SK-N-SH (cell line): ENCODE measurements around the gene UQCRC1. TPM values are rescaled to one million over a fixed set of nuclear protein-coding genes. Genes with fewer than 3 reads are reported as not detected.

Source experiments
- CTCF ChIA-PET: fragments of 300-600, 350-600 bp; formaldehyde crosslinking; extraction: SDS; loops from one replicate; lab custom pipeline; 2021; lab: Yijun Ruan, JAX
- POLR2A ChIA-PET: fragments of 350-600 bp; sonication (Branson Sonifier 250); formaldehyde crosslinking; extraction: SDS; loops from one replicate; lab custom pipeline; 2020; ENCODE audit warnings: antibody characterized with exemption, inconsistent platforms; lab: Yijun Ruan, JAX
- DNase-seq: peaks from one replicate; pipeline ENCODE4 v3.0.0; 2012
- H2AFZ ChIP-seq: fragments of 200-600 bp; sonication (generic); 2 replicates; pipeline ENCODE4 v1.8.1; 2016; ENCODE audit warnings: antibody characterized with exemption, mild to moderate bottlenecking, low read depth
- H3F3A ChIP-seq: fragments of 200-600 bp; sonication (generic); replicated peaks from 2 replicates; pipeline ENCODE3; 2016; ENCODE audit warnings: antibody characterized with exemption, mild to moderate bottlenecking; ENCODE audit not compliant: insufficient read depth
- H3K27ac ChIP-seq, 2 experiments: fragments of 200-500 bp in 1 of 2; fragments of 200-600 bp in 1 of 2; sonication (Bioruptor generic) in 1 of 2; sonication (generic), shearing (Covaris generic) in 1 of 2; 2 replicates each; pipeline versions ENCODE4 v1.5.1 to v1.6.1; 2014 to 2016; ENCODE audit warnings: low read depth in 2 of 2, inconsistent platforms in 1 of 2, low read length in 1 of 2, mild to moderate bottlenecking in 1 of 2, mixed read lengths in 1 of 2
- H3K27me3 ChIP-seq: fragments of 200-600 bp; sonication (generic), shearing (Covaris generic); 2 replicates; pipeline ENCODE4 v1.6.1; 2016; ENCODE audit warnings: mixed run types; ENCODE audit not compliant: insufficient read depth
- H3K36me3 ChIP-seq, 2 experiments: fragments of 200-500 bp in 1 of 2; fragments of 200-600 bp in 1 of 2; sonication (Bioruptor generic) in 1 of 2; sonication (generic) in 1 of 2; replicated peaks in 1 of 2; 2 replicates each; pipeline versions ENCODE3 to v1.5.1; 2014 to 2016; ENCODE audit warnings: low read length in 1 of 2, mild to moderate bottlenecking in 1 of 2; ENCODE audit not compliant: insufficient read depth in 2 of 2, control insufficient read depth in 1 of 2
- H3K4me1 ChIP-seq, 2 experiments: fragments of 200-500 bp in 1 of 2; fragments of 200-600 bp in 1 of 2; sonication (Bioruptor generic) in 1 of 2; sonication (generic), shearing (Covaris generic) in 1 of 2; 2 replicates each; pipeline versions ENCODE4 v1.5.1 to v1.6.1; 2014 to 2016; ENCODE audit warnings: low read depth in 1 of 2, low read length in 1 of 2, mixed run types in 1 of 2; ENCODE audit not compliant: insufficient read depth in 2 of 2, control insufficient read depth in 1 of 2
- H3K4me2 ChIP-seq: fragments of 200-600 bp; sonication (generic), shearing (Covaris generic); 2 replicates; pipeline ENCODE4 v1.6.1; 2017; ENCODE audit warnings: mixed run types
- H3K4me3 ChIP-seq, 2 experiments: fragments of 200-500 bp in 1 of 2; fragments of 200-600 bp in 1 of 2; sonication (Bioruptor generic) in 1 of 2; sonication (generic), shearing (Covaris generic) in 1 of 2; 2 replicates each; pipeline versions ENCODE4 v1.5.1 to v1.8.1; 2014 to 2016; ENCODE audit warnings: low read depth in 2 of 2, inconsistent platforms in 1 of 2, low read length in 1 of 2, mild to moderate bottlenecking in 1 of 2, mixed read lengths in 1 of 2, moderate library complexity in 1 of 2
- H3K79me2 ChIP-seq: fragments of 200-600 bp; sonication (generic); 2 replicates; pipeline ENCODE4 v1.8.1; 2017; ENCODE audit warnings: mild to moderate bottlenecking; ENCODE audit not compliant: insufficient read depth
- H3K9ac ChIP-seq: fragments of 200-600 bp; sonication (generic); 2 replicates; pipeline ENCODE4 v1.6.1; 2017; ENCODE audit warnings: mixed run types
- H3K9me2 ChIP-seq: fragments of 200-600 bp; sonication (generic); 2 replicates; pipeline ENCODE4 v1.6.1; 2017; ENCODE audit warnings: mixed run types
- H3K9me3 ChIP-seq: fragments of 200-600 bp; sonication (generic); 2 replicates; pipeline ENCODE4 v1.6.1; 2017; ENCODE audit warnings: mixed run types, mild to moderate bottlenecking, moderate library complexity
- H4K20me1 ChIP-seq: fragments of 200-600 bp; sonication (generic); 2 replicates; pipeline ENCODE4 v1.6.1; 2017; ENCODE audit warnings: mild to moderate bottlenecking, mixed run types; ENCODE audit not compliant: insufficient read depth
- CHD2 ChIP-seq: fragments of 150-350 bp; IDR thresholded peaks from 2 replicates; pipeline ENCODE4 v1.6.1; 2018; ENCODE audit warnings: low read length; ENCODE audit not compliant: partially characterized antibody
- ELF1 ChIP-seq: IDR thresholded peaks from 2 replicates; pipeline ENCODE4 v1.4.0; 2012
- EZH2phosphoT487 ChIP-seq: fragments of 200-600 bp; sonication (generic); IDR thresholded peaks from 2 replicates; pipeline ENCODE4 v1.6.1; 2017; ENCODE audit warnings: low read depth, mixed run types, mild to moderate bottlenecking, antibody characterized with exemption, moderate library complexity, borderline replicate concordance
- FOSL2 ChIP-seq: IDR thresholded peaks from 2 replicates; pipeline ENCODE4 v1.4.0; 2012; ENCODE audit warnings: low read depth, mild to moderate bottlenecking, moderate library complexity, borderline replicate concordance
- GATA2 ChIP-seq: sonication (generic); formaldehyde crosslinking; IDR thresholded peaks from 2 replicates; pipeline ENCODE4 v1.5.0; 2020; ENCODE audit warnings: mild to moderate bottlenecking, missing genetic modification reagents
- JUND ChIP-seq: IDR thresholded peaks from 2 replicates; pipeline ENCODE4 v1.4.0; 2012
- MXI1 ChIP-seq: IDR thresholded peaks from 2 replicates; pipeline ENCODE4 v1.6.1; 2012; ENCODE audit warnings: mild to moderate bottlenecking, low read depth, low read length, improper control_type of control experiment
- POLR2AphosphoS5 ChIP-seq: IDR thresholded peaks from 2 replicates; pipeline ENCODE4 v1.6.1; 2012; ENCODE audit warnings: low read depth, low read length
- RAD21 ChIP-seq: IDR thresholded peaks from 2 replicates; pipeline ENCODE4 v1.6.1; 2012; ENCODE audit warnings: mild to moderate bottlenecking, low read length
- RCOR1 ChIP-seq: fragments of 150-350 bp; IDR thresholded peaks from 2 replicates; pipeline ENCODE4 v1.6.1; 2017; ENCODE audit warnings: antibody characterized with exemption, low read length
- RFX5 ChIP-seq: IDR thresholded peaks from 2 replicates; pipeline ENCODE4 v1.6.1; 2012; ENCODE audit warnings: mild to moderate bottlenecking, improper control_type of control experiment, low read length
- TAF1 ChIP-seq: IDR thresholded peaks from 2 replicates; pipeline ENCODE4 v1.6.1; 2012; ENCODE audit warnings: low read depth, mild to moderate bottlenecking, low read length, moderate library complexity, borderline replicate concordance
- TEAD4 ChIP-seq: IDR thresholded peaks from 2 replicates; pipeline ENCODE4 v1.4.0; 2012; ENCODE audit warnings: mild to moderate bottlenecking, borderline replicate concordance; ENCODE audit not compliant: insufficient read depth
- USF2 ChIP-seq: fragments of 150-350 bp; IDR thresholded peaks from 2 replicates; pipeline ENCODE4 v1.6.1; 2017; ENCODE audit warnings: antibody characterized with exemption, low read length, low read depth, borderline replicate concordance
- YY1 ChIP-seq: IDR thresholded peaks from 2 replicates; pipeline ENCODE4 v1.4.0; 2012; ENCODE audit warnings: low read depth, mild to moderate bottlenecking
- ZBTB33 ChIP-seq: IDR thresholded peaks from 2 replicates; pipeline ENCODE4 v1.4.0; 2012; ENCODE audit warnings: low read depth, borderline replicate concordance
- WGBS: methylation state at CpG from one replicate; pipeline ENCODE4 v1.1.6; 2017; ENCODE audit warnings: low lambda C conversion rate; 5-methylcytosine and 5-hydroxymethylcytosine counted together
- polyA plus RNA-seq, 3 experiments: library from polyadenylated mRNA; depleted of rRNA; stranded (reverse); fragments of >200 nt; gene quantifications; 2 replicates each; pipeline ENCODE4 v1.2.3, GENCODE V29; 2012
- TF ChIP-seq, protein P1 (sequence below): IDR thresholded peaks from 2 replicates; pipeline ENCODE4; 2012

Gene UQCRC1
- polyA plus RNA-seq, 1 of the 3 experiments (the other 2 are of a cell fraction): 284 TPM

- TF ChIP-seq ZBTB33: no peak
- no peak for TF ChIP-seq MXI1
- no peak for TF ChIP-seq CHD2
- no peak for TF ChIP-seq GATA2 (CRISPR knock-in tag)
- TF ChIP-seq RFX5: no peak
- TF ChIP-seq, protein P1, sequence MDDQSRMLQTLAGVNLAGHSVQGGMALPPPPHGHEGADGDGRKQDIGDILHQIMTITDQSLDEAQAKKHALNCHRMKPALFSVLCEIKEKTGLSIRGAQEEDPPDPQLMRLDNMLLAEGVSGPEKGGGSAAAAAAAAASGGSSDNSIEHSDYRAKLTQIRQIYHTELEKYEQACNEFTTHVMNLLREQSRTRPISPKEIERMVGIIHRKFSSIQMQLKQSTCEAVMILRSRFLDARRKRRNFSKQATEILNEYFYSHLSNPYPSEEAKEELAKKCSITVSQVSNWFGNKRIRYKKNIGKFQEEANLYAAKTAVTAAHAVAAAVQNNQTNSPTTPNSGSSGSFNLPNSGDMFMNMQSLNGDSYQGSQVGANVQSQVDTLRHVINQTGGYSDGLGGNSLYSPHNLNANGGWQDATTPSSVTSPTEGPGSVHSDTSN: no peak
- no peak for TF ChIP-seq TEAD4
- no peak for TF ChIP-seq YY1
- TF ChIP-seq JUND: no peak
- no peak for TF ChIP-seq EZH2phosphoT487
- TF ChIP-seq TAF1: no peak
- TF ChIP-seq FOSL2: no peak
These were observed 38.9 kb upstream of the UQCRC1 start (continued) for GRCh38 chr3:48648188-48648850.

GRCh38 chr3:48647714-48648113, 38.3 kb upstream of the UQCRC1 start:
- 87% methylated on average over 9 of the region's 9 CpGs for WGBS
- peaks cover 0 to 73% of the 10 kb centered on the region in 2 experiments for H3K36me3 ChIP-seq
- ChIA-PET CTCF (interaction anchor here (1.1 to 2.6 kb wide), 2 partner anchors 9 to 12 kb away, joined by 3 to 12 read pairs; partner anchors contain the start of gene SLC26A6), POLR2A (no interaction called here)
- no peak overlapping the region for H2AFZ ChIP-seq
- H3K9me3 ChIP-seq: no peaks in the 10 kb centered on the region
- H3K4me2 ChIP-seq: no peak overlapping the region
- TF ChIP-seq RAD21 (no peak), TAF1 (no peak), FOSL2 (no peak), YY1 (no peak), ELF1 (no peak), TEAD4 (no peak), USF2 (no peak), RFX5 (no peak), RCOR1 (no peak), POLR2AphosphoS5 (no peak)
- TF ChIP-seq, protein P1: no peak
- H3F3A ChIP-seq: no peaks in the 10 kb centered on the region
- H3K27ac ChIP-seq: no peak overlapping the region
- H4K20me1 ChIP-seq: no peaks in the 10 kb centered on the region
- no peak overlapping the region for H3K4me3 ChIP-seq
- H3K4me1 ChIP-seq: no peaks in the 10 kb centered on the region
- H3K9me2 ChIP-seq: no peaks in the 10 kb centered on the region
- no peak for DNase-seq
- H3K27me3 ChIP-seq: no peaks in the 10 kb centered on the region
- no peaks in the 10 kb centered on the region for H3K79me2 ChIP-seq
- H3K9ac ChIP-seq: no peak overlapping the region
